Calu3 (cell line): ENCODE measurements around the gene STX7. TPM values are rescaled to one million over a fixed set of nuclear protein-coding genes. Genes with fewer than 3 reads are reported as not detected.

Source experiments
- BruUV-seq: library from RNA; stranded (reverse); fragments of 400-500 nt; replicated peaks from 2 replicates; lab custom pipeline; 2021; lab: Mats Ljungman, UMichigan
- CTCF ChIA-PET: fragments of 300-600 bp; sonication (Branson Sonifier 250); formaldehyde crosslinking; loops from one replicate; lab custom pipeline; 2022; ENCODE audit warnings: antibody characterized with exemption; lab: Charles Lee
- DNase-seq: peaks from one replicate; pipeline ENCODE4 v3.0.0; 2022
- H3K27ac Mint-ChIP-seq: one replicate; pipeline ENCODE4 v1.8.0; 2022; ENCODE audit warnings: mixed read lengths; ENCODE audit not compliant: unreplicated experiment
- H3K27me3 Mint-ChIP-seq: one replicate; pipeline ENCODE4 v1.8.0; 2022; ENCODE audit warnings: mixed read lengths; ENCODE audit not compliant: unreplicated experiment
- H3K36me3 Mint-ChIP-seq: one replicate; pipeline ENCODE4 v1.8.0; 2022; ENCODE audit warnings: mild to moderate bottlenecking, moderate library complexity, mixed read lengths; ENCODE audit not compliant: insufficient read depth, unreplicated experiment
- H3K4me1 Mint-ChIP-seq: one replicate; pipeline ENCODE4 v1.8.0; 2022; ENCODE audit warnings: mild to moderate bottlenecking, low read depth, mixed read lengths; ENCODE audit not compliant: unreplicated experiment
- H3K4me3 Mint-ChIP-seq: one replicate; pipeline ENCODE4 v1.8.0; 2022; ENCODE audit warnings: mild to moderate bottlenecking, low read depth, moderate library complexity, mixed read lengths; ENCODE audit not compliant: unreplicated experiment
- H3K9me3 Mint-ChIP-seq: one replicate; pipeline ENCODE4 v1.8.0; 2022; ENCODE audit warnings: low read depth, mixed read lengths; ENCODE audit not compliant: unreplicated experiment
- CTCF ChIP-seq: fragments of 200-600 bp; IDR thresholded peaks from one replicate; pipeline ENCODE4 v1.8.0; 2022; ENCODE audit warnings: antibody characterized with exemption; ENCODE audit not compliant: unreplicated experiment
- intact Hi-C: fragments of 100-400 bp; cut with micrococcal nuclease; formaldehyde crosslinking; loops from one replicate; pipeline ENCODE4 v1.10.0; 2022; ENCODE audit not compliant: unreplicated experiment
- total RNA-seq: library from RNA; stranded (reverse); gene quantifications from 2 replicates; pipeline ENCODE4 v1.2.3, GENCODE V29; 2022

STX7 gene
- total RNA-seq, 1 experiment from 2014 or later, result 66.8 TPM

- no TSS peak for BruUV-seq
- Mint-ChIP-seq H3K4me1 (peaks cover 18% of the 10 kb centered on the region), H3K27ac (no peak overlapping the region), H3K36me3 (peaks cover 24% of the 10 kb centered on the region), H3K9me3 (peaks cover 4% of the 10 kb centered on the region), H3K4me3 (no peak overlapping the region), H3K27me3 (no peaks in the 10 kb centered on the region)
- intact Hi-C loops, result no loop called here
- DNase-seq, result no peak
- no peak for TF ChIP-seq CTCF
- CTCF ChIA-PET, result no interaction called here
Measured at GRCh38 chr6:132498638-132499037, 14.3 kb downstream of the STX7 start.

DNA sequence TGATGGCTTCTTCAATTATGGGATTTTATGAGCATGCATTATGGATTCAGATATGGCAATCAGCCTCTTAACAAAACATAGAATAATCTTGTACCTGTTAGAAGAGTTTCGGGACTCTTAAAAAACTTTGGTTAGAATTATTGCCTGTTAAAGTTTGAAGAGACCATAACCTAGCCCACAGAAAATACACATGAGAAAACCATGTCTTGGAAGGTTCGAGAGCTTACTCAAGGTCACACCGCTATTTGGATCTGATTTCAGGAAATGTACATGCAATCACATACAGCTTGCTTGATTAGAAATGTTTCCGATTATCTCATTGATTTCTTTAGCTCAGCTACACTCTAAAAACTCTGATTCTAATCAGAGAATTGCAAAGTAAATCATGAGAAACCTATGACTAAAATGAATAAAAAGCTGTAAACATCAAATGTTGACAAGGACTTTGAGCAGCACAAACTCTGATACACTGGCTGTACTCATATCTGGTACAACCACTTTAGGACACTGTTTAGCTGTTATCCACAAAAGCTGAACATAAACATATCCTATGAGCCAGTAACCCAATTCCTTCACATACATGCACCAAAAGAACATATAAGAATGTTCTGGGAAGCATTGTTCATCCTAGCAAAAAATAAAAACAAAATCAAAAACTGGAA, 16.3 kb downstream of the STX7 start:
- DNase-seq, result no peak
- Mint-ChIP-seq H3K27ac (no peak overlapping the region), H3K4me1 (peaks cover 18% of the 10 kb centered on the region), H3K27me3 (no peaks in the 10 kb centered on the region), H3K36me3 (peaks cover 16% of the 10 kb centered on the region), H3K4me3 (no peak overlapping the region), H3K9me3 (peaks cover 4% of the 10 kb centered on the region)
- no TSS peak for BruUV-seq
- CTCF ChIA-PET, result interaction anchor here (0.7 kb wide), 1 partner anchor 12 kb away, joined by 3 read pairs; no protein-coding TSS in a partner anchor
- intact Hi-C loops, result no loop called here
- TF ChIP-seq CTCF, result no peak

GRCh38 chr6:132495604-132496079, 17.3 kb downstream of the STX7 start:
- DNase-seq, result no peak
- H3K4me3 Mint-ChIP-seq, result no peak overlapping the region
- no peak for TF ChIP-seq CTCF
- H3K27ac Mint-ChIP-seq, result no peak overlapping the region
- no peaks in the 10 kb centered on the region for H3K27me3 Mint-ChIP-seq
- intact Hi-C loops, result no loop called here
- H3K9me3 Mint-ChIP-seq, result peaks cover 4% of the 10 kb centered on the region
- CTCF ChIA-PET, result no interaction called here
- BruUV-seq, result no TSS peak
- peaks cover 14% of the 10 kb centered on the region for H3K36me3 Mint-ChIP-seq
- peaks cover 17% of the 10 kb centered on the region for H3K4me1 Mint-ChIP-seq

- no peaks in the 10 kb centered on the region for H3K27me3 Mint-ChIP-seq
- TF ChIP-seq CTCF, result no peak
- CTCF ChIA-PET, result no interaction called here
Measured at GRCh38 chr6:132494954-132495353, 18.0 kb downstream of the STX7 start.

More at GRCh38 chr6:132494954-132495353, 18.0 kb downstream of the STX7 start:
- no peak overlapping the region for H3K4me3 Mint-ChIP-seq
- H3K4me1 Mint-ChIP-seq, result peaks cover 10% of the 10 kb centered on the region
- H3K27ac Mint-ChIP-seq, result no peak overlapping the region
- intact Hi-C loops, result no loop called here
- BruUV-seq, result no TSS peak
- no peak for DNase-seq
- H3K9me3 Mint-ChIP-seq, result peaks cover 4% of the 10 kb centered on the region
- peaks cover 9% of the 10 kb centered on the region for H3K36me3 Mint-ChIP-seq
